Stimulated activated CD8-positive, alpha-beta memory T cell treated with anti-CD3 and anti-CD28 coated beads, Interleukin-12 subunit alpha, Interleukin-12 subunit beta, amount 100 ng/mL, for 24 hours (primary cell): Measurements from ENCODE around the gene DPM3.
"Not testable (repeated sequence)": the region's sequence is repeated elsewhere in the genome, so short reads cannot be mapped to it uniquely, and the experiment has no call there.

Experiments used
- DNase-seq: peaks from one replicate; pipeline ENCODE4 v3.0.0-alpha.2; 2020; ENCODE audit errors: extremely low read depth

Gene DPM3

DNA sequence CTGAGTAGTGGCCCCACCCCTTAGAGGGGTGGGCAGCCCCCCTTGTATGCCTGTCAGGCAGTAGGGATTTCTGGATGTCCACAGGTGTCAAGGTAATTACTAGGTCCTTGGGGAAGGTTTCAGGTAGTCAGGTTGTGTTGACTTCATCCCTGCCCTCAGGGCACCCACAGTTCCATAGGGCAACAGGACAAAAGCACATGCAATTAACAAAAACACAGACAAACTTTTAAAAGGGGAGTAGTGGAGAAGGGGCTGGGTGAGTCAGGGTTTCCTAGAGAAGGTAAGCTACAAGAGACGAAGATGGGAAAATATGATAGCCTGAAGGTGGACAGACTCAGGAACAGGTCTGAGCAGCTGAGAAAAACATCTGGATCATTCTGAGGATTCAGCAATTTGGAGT, 18.7 kb upstream of the DPM3 start:
- no peak for DNase-seq

DNA sequence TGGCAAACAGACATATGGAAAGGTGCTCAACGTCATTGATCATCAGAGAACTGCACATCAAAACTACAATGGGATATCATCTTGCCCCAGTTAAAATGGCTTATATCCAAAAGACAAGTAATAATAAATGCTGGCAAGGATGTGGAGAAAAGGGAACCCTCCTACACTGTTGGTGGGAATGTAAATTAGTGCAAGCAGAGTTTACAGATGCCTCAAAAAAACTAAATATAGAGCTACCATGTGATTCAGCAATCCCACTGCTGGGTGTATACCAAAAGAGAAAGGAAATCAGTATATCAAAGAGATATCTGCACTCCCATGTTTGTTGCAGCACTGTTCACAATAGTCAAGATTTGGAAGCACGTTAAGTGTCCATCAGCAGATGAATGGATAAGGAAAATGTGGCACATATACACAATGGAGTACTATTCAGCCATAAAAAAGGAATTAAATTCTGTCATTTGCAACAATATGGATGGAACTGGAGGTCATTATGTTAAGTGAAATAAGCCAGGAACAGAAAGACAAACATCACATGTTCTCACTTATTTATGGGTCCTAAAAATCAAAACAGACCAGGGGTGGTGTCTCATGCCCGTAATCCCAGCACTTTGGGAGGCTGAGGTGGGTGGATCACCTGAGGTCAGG, 15.8 kb upstream of the DPM3 start:
- not testable (repeated sequence) for DNase-seq

DNA sequence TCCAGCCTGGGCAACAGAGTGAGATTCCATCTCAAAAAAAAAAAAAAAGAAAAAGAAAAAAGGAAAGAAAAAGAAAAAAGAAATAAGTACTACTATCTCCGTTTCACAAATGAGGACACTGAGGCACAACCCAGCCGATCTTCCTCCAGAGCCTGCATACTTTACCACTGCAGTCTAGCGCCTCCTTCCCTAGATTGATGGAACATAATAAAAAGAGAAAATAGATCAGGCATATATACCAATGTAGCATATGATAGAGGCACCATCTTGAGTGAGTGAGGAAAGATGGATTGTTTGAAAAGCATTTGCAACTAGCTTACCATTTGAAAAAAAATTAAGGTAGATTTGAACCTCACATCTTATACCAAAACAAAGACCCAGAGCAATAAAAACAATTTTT, 5.2 kb upstream of the DPM3 start:
- DNase-seq, result no peak

DNA sequence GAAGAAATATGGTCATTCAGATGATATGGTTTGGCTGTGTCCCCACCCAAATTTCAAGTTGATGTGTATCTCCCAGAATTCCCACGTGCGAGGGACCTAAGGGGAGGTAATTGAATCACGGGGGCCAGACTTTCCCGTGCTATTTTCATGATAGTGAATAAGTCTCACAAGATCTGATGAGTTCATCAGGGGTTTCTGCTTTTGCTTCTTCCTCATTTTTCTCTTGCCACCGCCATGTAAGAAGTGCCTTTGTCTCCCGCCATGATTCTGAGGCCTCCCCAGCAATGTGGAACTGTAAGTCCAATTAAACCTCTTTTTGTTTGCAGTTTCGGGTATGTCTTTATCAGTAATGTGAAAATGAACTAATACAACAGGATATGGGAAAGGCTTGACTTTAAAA, 1.4 kb upstream of the DPM3 start:
- no peak for DNase-seq

DNA sequence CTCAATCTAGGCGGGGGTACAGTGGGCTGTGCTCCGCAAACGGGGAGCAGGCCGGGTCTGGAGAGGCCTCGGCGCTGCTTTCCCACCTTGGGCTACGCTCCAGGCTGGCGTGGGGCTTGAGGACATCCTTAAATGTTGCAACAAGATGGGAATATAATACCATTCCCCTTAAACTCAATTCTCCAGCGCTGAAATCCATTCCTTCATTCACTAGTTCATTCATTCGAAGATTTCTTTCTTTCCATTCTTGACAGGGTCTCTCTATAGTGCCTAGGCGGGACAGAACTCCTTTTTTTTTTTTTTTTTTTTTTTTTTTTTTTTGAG, 261 bp upstream of the DPM3 start:
- no peak for DNase-seq

DNA sequence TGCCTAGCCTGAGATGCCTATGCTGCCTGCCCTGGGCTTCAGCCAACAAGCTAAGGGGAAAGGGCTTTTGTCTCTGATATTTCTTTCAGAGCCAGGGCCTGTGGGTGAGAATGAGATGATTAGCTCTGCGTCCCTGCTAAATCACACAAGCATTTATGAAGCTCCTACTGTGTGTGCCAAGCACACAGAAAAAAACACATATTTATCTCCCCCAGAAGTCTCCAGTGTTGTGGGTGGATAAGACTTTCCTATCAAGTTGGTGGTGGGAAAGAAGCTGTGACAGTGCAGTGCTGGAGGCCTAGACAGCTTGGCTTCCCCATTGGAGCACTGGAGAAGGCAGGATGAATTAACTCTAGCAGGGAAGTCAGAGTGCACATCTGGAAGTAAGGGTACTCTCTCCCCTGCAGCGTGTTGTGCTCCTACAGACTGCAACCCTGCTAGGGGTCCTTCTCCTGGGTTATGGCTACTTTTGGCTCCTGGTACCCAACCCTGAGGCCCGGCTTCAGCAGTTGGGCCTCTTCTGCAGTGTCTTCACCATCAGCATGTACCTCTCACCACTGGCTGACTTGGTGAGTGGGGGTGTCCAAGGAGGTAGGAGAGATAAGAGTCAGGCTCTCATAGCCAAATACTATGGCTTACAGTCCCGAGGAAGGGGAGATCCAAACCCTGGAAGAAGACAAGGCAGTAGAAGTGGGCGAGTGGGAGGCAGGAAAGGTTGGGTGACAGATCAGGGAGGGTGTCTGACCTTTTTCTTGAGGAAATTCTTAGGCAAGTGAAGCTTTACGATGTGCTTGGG, 3.0 kb downstream of the DPM3 start:
- no peak for DNase-seq

DNA sequence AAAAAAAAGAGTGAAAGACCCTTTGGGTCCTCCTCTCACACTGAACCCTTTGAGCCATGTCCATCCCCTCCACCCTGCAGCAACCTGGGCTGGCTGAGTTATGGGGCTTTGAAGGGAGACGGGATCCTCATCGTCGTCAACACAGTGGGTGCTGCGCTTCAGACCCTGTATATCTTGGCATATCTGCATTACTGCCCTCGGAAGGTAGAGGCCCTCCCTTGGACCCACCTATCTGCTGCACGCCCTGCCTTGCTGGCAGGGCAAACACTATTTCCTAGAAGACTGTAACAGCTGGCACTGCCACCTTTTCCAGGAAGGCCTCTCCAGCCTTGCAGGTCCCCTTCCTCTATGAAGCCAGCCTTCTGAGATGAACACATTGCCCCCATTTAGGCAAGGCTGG, 3.6 kb downstream of the DPM3 start:
- DNase-seq, result no peak

DNA sequence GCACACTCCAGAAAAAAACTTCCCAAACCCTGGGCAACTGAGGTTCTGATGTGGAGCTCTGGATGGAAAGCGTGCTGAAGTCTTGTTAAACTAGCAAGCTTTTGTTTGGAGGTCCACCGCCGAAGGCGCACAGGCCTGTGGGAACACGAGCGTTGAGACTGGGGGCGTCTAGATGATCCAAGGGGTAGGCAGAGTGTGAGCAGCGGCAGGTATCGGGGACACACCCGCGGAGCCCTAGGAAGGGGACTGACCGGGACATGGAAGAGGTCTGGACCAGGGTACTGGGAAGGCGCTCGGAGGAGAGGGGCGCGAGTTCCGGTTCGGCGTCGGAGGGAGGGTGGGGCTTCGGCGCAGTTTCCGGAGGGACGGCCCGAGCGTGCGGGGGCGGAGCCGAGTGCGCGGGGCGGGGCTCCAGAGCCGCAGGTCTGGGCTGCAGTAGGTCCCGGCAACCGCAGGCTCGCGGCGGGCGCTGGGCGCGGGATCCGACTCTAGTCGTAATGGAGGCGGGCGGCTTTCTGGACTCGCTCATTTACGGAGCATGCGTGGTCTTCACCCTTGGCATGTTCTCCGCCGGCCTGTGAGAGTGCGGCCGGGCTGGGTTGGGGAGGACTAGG, 4.8 kb downstream of the DPM3 start, which contains the start of gene SLC50A1:
TSS of gene SLC50A1 (plus strand) at position 438 of the 614 bp plus-strand sequence. CDS start at position 498, 60 bp downstream.
- peak; percentile 80 for DNase-seq

DNA sequence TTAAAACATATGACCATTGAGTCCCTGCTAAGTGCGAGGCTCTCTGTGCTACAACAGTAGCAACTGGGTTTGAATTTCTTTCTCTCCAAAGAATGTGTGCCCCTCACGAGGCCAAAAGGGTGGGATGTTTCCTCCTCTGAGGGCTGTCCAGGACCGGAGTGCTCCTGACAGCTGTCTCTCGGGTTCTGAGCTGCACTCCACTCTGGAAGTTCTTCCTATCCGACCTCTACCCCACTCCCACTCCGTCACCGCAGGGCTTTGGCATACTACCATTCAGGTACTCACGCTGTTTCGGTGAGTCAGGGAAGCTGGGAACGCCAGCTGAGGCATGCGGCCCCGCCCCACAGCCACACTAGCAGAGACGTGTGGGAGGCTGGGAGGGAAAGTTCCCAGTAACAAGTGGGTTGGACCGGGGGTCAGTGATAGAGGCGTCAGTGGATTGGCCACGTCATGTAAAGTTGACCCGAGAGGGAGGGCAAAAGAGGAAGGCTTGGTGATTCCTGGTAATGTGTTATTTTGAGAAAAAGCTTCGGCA, 5.4 kb downstream of the DPM3 start:
- no peak for DNase-seq

DNA sequence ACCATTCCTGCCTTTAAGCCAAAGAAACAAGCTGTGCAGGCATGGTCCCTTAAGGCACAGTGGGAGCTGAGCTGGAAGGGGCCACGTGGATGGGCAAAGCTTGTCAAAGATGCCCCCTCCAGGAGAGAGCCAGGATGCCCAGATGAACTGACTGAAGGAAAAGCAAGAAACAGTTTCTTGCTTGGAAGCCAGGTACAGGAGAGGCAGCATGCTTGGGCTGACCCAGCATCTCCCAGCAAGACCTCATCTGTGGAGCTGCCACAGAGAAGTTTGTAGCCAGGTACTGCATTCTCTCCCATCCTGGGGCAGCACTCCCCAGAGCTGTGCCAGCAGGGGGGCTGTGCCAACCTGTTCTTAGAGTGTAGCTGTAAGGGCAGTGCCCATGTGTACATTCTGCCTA, 6.0 kb downstream of the DPM3 start:
- DNase-seq, result no peak

DNA sequence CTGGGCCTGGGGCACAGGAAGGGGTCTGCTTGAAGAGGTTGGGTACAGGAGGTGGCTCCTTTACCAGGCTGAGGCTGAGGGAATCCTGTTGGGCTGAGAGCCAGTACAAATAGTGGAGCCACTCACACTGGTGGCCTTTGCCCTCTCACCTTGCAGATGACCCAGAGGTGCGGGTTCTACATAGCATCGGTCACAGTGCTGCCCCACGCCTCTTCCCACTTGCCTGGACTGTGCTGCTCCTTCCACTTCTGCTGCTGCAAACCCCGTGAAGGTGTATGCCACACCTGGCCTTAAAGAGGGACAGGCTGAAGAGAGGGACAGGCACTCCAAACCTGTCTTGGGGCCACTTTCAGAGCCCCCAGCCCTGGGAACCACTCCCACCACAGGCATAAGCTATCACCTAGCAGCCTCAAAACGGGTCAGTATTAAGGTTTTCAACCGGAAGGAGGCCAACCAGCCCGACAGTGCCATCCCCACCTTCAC, 6.5 kb downstream of the DPM3 start:
- no peak for DNase-seq

DNA sequence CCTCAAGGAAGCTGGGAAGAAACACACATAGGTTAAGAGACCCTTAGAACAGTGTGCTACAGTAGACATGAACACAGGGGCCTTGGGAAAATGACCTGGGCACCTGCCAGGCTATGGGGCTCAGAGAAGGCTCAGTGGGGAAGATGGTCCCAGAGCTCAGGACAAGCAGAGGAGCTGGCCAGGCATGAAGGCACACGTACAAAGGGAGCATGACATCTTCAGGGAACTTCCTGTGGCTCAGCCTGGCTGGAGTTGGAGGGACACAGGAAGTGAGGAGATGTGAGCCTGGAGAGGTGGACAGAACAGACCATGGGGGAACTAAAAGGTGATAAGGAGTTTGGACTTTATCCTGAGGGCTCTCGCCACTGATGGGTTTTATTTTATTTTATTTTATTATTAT, 8.5 kb downstream of the DPM3 start:
- no peak for DNase-seq

DNA sequence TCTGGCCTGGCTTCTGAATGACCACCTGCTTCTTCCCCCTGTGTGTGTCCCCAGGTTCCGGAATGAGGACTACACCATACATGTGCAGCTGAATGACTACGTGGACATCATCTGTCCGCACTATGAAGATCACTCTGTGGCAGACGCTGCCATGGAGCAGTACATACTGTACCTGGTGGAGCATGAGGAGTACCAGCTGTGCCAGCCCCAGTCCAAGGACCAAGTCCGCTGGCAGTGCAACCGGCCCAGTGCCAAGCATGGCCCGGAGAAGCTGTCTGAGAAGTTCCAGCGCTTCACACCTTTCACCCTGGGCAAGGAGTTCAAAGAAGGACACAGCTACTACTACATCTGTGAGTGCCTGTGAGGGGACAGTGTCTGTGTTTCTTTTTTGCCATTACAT, 9.0 kb downstream of the DPM3 start:
- DNase-seq, result no peak

DNA sequence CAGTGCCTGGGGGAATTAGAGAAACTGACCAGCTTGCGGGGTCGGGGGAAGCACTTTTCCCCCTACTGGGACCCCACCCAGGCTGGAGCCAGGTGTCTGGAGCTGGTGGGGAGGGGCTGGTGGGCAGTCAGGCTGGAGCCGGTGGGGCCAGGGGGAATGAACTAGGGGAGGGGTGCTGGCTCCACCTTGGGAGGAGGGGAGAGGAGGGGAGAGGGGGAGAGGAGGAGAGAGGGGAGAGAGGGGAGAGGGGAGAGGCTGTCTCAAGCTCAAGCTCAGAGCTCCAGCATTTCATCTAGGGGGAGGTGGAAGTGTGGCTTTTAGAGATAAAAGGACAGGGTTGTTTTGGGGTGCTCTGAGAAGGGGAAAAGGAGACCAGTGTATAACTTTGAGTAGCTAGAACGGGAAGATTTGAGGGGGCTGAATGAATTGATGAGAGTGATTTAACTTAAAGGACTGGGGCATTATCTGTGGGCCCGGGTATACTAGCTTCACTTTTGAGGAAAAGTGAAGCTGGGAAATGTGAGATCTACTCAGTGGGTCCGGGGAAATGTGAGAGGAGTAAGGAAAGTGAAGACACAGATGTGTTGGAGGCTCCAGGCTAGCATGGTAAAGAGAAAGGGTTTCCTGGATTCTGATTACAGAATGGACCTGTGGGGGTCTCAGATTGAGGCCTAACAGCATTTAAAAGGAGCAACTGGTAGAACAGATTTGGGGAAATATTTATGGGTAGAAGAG, 9.9 kb downstream of the DPM3 start:
- DNase-seq, result no peak

DNA sequence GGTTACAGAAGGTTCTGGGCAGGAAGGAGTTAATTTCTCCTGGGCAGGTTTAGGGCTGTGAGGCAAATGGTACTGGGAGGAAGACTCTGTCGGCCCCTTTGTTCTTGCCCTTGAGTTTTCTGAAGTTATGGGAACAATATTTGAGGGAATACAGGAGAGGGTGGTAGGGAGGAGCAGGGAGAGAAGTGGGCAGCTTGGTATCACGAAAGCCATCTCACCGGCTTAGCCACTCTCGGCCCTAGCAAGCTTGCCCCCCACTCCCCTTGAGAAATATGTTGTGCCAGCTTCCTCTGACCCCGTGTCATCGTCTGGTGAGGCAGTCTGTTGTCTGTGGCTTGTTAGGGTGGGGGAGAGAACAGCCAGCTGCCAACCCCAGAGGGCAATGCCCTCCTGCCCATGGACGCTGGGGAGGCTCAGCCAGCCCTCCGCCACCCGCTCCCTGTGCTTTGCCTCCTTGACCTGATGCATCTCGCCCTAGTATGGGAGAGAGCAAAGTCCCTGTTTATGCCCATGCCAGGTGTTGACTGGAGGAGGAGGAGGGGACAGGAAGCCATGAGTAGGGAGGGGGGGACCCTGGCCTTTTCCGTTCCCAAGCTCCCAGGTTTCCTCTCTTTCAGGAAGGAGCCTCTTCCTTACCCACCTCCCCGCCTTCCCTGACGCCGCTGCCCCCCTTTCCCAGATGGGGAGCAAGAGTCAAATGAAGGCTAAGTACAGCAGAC, 11.4 kb downstream of the DPM3 start:
- DNase-seq, result no peak

DNA sequence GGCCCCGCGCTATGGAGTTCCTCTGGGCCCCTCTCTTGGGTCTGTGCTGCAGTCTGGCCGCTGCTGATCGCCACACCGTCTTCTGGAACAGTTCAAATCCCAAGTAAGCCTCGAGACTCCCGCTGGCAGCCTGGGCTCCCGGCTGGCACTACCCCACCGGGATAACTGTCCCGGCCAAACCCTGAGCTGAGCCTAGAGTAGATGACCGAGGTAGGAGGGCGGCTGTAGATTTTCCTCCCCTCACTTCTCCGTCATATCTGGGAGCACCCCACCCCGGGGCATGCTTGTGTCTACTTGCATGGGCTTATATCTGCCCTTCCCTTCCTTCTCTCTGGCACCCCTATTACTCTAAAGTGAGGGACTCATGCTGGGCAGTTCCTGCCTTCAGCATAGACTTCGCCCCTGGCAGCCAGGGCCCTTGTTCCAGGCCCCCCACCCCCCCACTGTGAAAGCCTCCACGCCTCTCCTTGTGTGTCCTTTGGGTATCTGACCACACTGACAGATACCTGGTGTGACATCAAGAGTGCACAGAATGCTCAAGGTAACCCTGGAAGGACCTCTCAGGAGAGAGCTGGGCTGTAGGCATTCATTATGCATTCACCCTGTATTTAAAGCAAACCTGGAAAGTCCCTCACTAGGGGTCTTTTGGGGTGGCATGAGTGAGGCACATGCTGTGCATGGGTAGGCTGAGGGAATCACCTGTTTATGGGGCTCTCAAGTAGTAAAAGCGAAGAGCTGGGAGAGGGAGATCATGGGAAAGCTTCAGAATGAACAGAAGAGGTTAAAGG, 12.2 kb downstream of the DPM3 start:
- DNase-seq, result no peak

DNA sequence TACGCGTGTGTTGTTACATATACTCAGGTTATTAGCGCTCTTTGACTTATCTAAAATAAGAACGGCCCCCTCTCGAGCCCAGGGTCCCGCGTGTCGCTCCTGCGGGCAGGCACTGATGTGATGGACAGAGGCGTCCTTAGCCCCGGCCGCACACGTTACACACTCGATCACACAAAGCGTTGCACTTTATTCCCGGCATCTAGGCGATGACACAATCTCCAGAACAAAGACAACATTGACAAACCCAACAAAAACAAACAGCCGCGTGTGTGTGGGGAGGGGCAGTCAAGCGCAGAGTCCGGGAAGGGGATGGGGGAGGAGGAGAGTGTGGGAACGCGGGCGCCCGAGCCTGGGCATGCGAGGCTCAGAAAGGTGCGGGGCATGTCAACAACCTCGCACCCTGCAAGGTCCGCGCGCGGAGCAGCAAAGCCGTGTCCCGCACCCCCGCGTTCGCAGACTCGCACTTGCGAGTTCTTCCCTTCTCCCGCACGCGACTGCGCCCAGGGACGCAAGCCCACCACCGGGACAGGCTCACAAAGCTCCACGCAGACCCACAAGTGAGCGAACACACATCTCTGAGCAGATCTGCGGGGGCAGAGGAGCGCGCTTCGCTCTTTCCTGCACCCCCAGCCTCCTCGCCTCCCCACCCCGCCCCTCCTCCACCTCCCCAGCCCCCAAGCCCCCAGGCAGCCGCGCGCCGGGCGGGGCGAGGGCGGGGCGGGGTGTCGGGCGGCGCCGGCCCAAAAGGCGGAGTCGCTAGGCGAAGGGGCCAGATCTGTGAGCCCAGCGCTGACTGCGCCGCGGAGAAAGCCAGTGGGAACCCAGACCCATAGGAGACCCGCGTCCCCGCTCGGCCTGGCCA, 13.0 kb downstream of the DPM3 start, which contains the start of gene EFNA1:
TSS of gene EFNA1 (plus strand) at position 772 of the 862 bp plus-strand sequence. CDS start 102 bp downstream, outside the sequence.
- DNase-seq, result no peak

DNA sequence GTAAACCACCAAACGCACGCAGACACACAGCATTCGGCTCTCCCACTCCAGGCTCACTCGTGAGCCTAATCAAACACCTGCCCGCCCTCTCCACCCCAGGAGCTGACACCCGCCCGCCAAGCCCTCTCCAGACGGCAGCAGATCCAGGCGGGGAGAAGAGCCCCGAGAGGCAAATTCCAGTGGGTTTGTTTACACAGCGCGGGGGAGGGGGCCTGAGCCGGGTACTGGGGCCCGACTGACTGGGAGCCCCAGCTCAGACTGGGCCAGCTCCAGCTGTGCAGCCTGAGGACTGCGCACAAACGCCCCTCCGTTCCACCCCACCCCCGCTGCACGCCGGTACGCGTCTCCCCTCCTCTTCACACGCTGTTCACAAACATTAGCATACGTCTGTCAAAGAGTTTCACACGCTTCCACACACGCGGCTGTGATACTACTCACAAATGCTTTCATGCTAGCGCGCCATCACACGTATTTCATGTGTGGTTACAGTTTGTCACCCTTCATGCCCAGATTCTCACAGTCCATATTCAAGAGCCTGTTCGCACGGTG, 13.7 kb downstream of the DPM3 start:
- no peak for DNase-seq

DNA sequence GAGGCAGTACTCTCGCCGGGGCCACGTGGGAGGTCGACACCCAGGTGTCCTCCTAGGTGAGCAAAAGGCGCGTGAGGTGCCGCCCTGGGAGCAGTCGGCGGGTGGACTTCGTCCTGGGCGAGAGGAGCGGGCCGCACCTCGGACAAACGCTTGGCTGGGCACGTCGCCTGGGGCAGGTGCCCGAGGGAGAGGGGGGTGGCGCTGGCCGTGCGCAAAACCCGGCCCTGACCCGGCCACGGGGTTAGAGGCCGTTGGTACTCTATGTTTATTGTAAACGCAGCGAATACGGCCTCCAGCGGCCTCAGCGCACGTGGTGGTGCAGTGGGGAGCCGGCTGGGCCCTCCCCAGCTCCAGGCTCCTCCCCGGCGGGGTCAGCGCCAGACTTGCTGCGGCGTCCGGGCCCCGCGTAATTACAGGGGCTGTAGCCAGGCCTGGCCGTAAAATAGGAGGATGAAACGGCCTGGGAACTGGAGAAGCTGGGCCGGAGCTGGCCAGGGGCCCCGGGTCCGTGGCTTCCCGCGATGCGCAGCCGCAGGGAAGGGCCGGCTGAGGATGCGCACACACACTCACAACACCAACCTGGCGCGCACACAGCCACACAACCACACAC, 14.3 kb downstream of the DPM3 start:
- no peak for DNase-seq
